ENCODE data around the gene SYNE2. TPM values are rescaled to one million over a fixed set of nuclear protein-coding genes. Genes with fewer than 3 reads are reported as not detected.

SYNE2 gene
- total and polyA plus RNA-seq, 2 of the 8 experiments (the other 6 are each of a cell fraction or from before 2014, with no cell fraction given), result 32.6 to 46.1 TPM

DNA sequence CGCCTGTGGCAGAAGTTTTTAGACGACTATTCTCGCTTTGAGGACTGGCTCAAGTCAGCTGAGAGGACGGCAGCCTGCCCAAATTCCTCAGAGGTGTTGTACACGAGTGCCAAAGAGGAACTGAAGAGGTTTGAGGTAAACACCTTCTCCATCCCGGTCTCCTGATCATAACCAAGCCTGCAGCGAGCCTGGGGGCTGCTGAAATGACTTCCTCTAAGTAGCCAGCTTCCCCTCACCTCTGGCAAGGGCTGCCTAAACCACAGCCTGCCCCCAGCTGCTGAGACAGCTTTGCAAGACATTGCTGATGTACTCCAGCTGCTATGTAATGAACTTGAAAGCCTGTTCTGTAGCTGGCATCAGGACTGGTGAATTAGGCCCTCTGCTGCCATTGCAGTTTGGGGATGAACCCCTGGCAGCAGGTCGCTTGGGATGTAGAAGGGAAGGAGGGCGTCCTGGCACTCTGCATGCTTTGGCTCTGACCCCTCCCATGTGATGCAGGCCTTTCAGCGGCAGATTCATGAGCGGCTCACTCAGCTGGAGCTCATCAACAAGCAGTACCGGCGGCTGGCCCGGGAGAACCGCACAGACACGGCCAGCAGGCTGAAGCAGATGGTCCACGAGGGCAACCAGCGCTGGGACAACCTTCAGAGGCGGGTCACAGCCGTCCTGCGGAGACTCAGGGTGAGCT lies 356.8 kb downstream of the SYNE2 start:
- Histone ChIP-seq H3K4ac (replicated peaks; ENCODE audit: insufficient read length, low read depth, low read length) (no peak overlapping the region), H3K4me3 (ENCODE audit: extremely low read depth in 1 of 4, insufficient read depth in 2 of 4, low read depth in 3 of 4, low read length in 4 of 4) (no peak overlapping the region), H4K20me1 (replicated peaks in 1 of 2; ENCODE audit: control insufficient read depth in 1 of 2, insufficient read depth in 2 of 2, low read length in 2 of 2) (no peaks in the 10 kb centered on the region), H3K27me3 (replicated peaks in 1 of 4; ENCODE audit: control insufficient read depth in 3 of 4, extremely low read depth in 1 of 4, insufficient read depth in 3 of 4, low read length in 3 of 4) (no peaks in the 10 kb centered on the region), H3K36me3 (ENCODE audit: control insufficient read depth in 2 of 4, insufficient read depth in 4 of 4, low read length in 3 of 4) (peaks cover 6 to 42% (median 24%) of the 10 kb centered on the region in 4 experiments; a peak in 6 of 8 replicates), H3K18ac (ENCODE audit: extremely low read depth, low read length) (no peak overlapping the region), H2AFZ (ENCODE audit: low read length) (no peak overlapping the region), H3K14ac (ENCODE audit: insufficient read length) (no peak overlapping the region), H3K79me1 (ENCODE audit: low read depth, low read length) (no peaks in the 10 kb centered on the region), H2BK12ac (ENCODE audit: low read depth, low read length) (no peak overlapping the region), H3K9me3 (ENCODE audit: insufficient read depth in 2 of 2, low read depth in 1 of 2, low read length in 1 of 2) (no peaks in the 10 kb centered on the region), H4K5ac (ENCODE audit: insufficient read length, low read depth, low read length) (no peak overlapping the region), H2BK20ac (ENCODE audit: low read length) (no peak overlapping the region), H3K79me2 (ENCODE audit: control insufficient read depth in 1 of 2, insufficient read depth in 2 of 2, low read length in 2 of 2) (no peaks in the 10 kb centered on the region), H4K91ac (replicated peaks; ENCODE audit: insufficient read length, low read length) (no peak overlapping the region), H3K56ac (replicated peaks; ENCODE audit: insufficient read length, low read depth, low read length) (no peak overlapping the region), H2AK5ac (ENCODE audit: low read depth, low read length) (no peak overlapping the region), H2BK15ac (ENCODE audit: low read length) (no peak overlapping the region), H3K4me1 (replicated peaks in 1 of 4; ENCODE audit: control insufficient read depth in 3 of 4, insufficient read depth in 4 of 4, low read length in 3 of 4) (no peaks in the 10 kb centered on the region), H3K27ac (ENCODE audit: low read depth, low read length) (no peak overlapping the region), H2BK5ac (ENCODE audit: low read depth, low read length) (peak overlapping the region; percentile 66; the same call in 1 of the 2 replicates), H4K8ac (ENCODE audit: extremely low read depth, insufficient read depth, low read length) (no peak overlapping the region), H3K9ac (replicated peaks in 1 of 4; ENCODE audit: extremely low read depth in 1 of 4, low read depth in 3 of 4, low read length in 3 of 4) (no peak overlapping the region), H3K4me2 (ENCODE audit: insufficient read depth in 1 of 2, low read depth in 2 of 2, low read length in 2 of 2) (no peak overlapping the region), H3K23me2 (ENCODE audit: low read depth, low read length) (no peaks in the 10 kb centered on the region), H3K23ac (ENCODE audit: insufficient read length) (no peak overlapping the region), H2BK120ac (replicated peaks; ENCODE audit: low read depth, low read length) (no peak overlapping the region)
- DNase-seq (ENCODE audit: low read depth in 1 of 2, low spot score in 2 of 2) (no peak), FAIRE-seq (no peak)
- ChIA-PET POLR2A (ENCODE audit: partially characterized antibody) (interaction anchor here (1.3 kb wide), 1 partner anchor 26 kb away, joined by 3 read pairs; no protein-coding TSS in a partner anchor), CTCF (ENCODE audit: partially characterized antibody) (interaction anchor here (0.9 to 2.5 kb wide), 9 partner anchors 9 to 102 kb away, joined by 3 to 14 read pairs (median 3); no protein-coding TSS in a partner anchor)
- 86% methylated on average over 20 of the region's 21 CpGs; no CpG with 5 or more reads in 1 of the 2 experiments for WGBS, 2 experiments (ENCODE audit: extremely low coverage in 1 of 2, insufficient coverage in 1 of 2, insufficient read length in 1 of 2, insufficient replicate concordance in 2 of 2, low coverage in 1 of 2, low lambda C conversion rate in 2 of 2, missing lambda C conversion rate in 1 of 2)
- TF ChIP-seq RBBP5 (IDR thresholded peaks at IDR 0.05; ENCODE audit: borderline replicate concordance, low read depth, low read length) (no peak), CBX5 (IDR thresholded peaks at IDR 0.05; ENCODE audit: low read depth, low read length) (no peak), JUN (IDR thresholded peaks at IDR 0.05; ENCODE audit: low read depth, low read length) (no peak), CHD2 (IDR thresholded peaks at IDR 0.05; ENCODE audit: low read length) (no peak), TEAD4 (IDR thresholded peaks at IDR 0.05; ENCODE audit: low read depth, low read length) (no peak), KDM5A (IDR thresholded peaks at IDR 0.05; ENCODE audit: low read length) (no peak), HDAC6 (IDR thresholded peaks at IDR 0.05; ENCODE audit: low read depth, low read length) (no peak), POU5F1 (IDR thresholded peaks at IDR 0.05; ENCODE audit: low read depth, low read length) (no peak), SP2 (IDR thresholded peaks at IDR 0.05; ENCODE audit: low read length) (no peak), RAD21 (IDR thresholded peaks at IDR 0.05 in 1 of 2, conservative IDR thresholded peaks at IDR 0.05 in 1 of 2; ENCODE audit: low read depth in 2 of 2, low read length in 2 of 2) (no peak), TBP (IDR thresholded peaks at IDR 0.05; ENCODE audit: low read depth, low read length) (no peak)
- TF ChIP-seq, protein P1, sequence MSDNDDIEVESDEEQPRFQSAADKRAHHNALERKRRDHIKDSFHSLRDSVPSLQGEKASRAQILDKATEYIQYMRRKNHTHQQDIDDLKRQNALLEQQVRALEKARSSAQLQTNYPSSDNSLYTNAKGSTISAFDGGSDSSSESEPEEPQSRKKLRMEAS (IDR thresholded peaks at IDR 0.05), result no peak

All from H1 (cell line).